ENCODE measurements around the gene ARHGAP27.

ARHGAP27 gene

DNA sequence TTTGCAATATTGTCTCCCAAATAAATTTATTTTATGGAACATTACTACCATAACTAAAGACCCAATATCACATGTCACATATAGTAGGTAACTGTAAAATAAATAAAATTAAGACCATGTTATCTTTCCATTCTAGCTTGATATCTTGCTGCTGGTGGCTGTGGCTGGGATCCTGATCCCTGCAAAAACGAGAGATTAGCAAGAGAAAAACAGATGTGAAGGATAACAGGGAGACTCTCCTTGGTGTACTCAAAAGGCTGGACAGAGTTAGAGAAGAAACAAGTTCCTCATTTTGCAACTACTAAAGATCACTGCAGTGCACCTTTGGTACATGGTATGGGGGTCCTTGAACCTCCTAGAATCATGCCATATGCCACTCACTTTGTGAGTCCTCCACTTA lies 49.7 kb downstream of the ARHGAP27 start:
- DNase-seq: no peak

DNA sequence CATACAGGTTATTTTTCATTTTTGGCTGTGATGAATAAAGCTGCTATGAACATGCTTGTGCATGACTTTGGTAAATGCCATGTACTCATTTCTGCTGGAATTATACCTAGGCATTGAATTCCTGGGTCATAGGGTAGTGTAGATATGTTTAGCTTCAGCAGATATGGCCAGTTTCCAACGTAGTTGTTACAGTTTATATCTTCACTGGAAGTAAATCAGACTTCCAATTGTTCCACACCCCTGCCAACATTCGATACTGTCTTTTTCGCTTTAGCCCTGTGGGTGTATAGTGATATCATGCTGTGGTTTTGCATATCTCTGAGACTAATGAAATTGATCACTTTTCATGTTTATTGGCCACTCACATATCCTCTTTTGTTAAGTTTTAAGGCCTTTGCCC lies 50.4 kb downstream of the ARHGAP27 start:
- no peak for DNase-seq

DNA sequence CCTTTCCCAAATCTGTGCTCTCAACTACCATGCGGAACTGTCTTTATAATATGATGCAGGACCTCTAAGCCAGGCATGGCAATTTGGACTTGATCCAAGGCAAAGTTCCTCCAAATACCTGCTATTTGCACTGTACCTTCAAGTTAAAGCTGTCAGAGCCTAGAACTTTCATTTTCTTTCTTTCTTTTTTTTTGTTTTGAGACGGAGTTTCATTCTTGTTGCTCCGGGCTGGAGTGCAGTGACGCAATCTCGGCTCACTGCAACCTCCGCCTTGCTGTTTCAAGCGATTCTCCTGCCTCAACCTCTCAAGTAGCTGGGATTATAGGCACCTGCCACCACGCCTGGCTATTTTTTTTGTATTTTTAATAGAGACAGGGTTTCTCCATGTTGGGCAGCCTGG lies 51.7 kb downstream of the ARHGAP27 start:
- DNase-seq: no peak

DNA sequence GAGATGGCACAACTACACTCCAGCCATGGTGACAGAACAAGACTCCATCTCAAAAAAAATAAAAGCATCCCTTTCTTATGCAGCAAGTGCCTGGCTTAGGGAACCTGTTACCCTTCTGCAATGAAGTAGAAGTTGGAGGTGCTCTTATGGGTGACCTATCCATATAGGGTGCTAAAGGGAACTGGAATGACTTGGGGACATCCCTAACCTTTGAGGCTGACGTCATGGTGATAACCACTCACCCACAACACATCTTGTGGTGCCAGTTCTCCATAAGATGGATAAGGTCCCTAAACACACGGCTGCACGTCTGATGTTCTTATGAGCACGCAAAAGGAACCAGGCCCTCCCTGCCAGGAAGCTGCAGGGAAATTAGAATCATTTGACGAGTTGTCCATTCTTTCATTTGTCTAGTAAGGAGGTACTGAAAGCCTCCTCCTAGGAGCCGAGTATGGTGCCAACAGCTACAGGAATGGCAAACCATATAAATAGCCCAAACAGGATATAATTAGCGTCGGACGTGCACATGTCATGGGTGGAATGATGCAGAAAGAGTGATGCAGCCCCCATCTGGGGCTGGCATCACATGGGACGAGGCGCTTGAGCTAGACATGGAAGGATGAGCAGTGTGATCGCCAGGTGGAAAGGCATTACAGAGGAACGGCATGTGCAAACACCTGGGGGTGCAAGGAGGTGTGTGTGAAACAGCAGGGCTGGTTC lies 52.5 kb downstream of the ARHGAP27 start:
- DNase-seq: no peak

DNA sequence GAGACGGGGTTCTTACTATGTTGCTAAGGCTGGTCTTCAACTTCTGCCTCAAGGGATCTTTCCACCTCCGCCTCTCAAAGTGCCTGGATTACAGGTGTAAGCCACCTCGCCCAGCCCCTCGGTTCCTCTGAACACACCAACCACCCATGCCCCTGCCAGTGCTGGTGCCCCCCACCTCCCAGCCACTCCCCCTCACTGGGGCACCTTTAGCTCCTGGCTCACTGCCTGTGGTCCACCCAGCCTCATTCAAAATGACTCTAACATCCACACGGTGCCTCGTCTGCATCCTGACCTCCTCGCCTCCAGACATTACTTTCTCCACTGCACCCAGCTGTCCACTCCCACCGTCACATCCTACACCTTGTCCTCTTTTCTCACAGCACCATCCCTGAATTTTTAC lies 55.3 kb downstream of the ARHGAP27 start:
- DNase-seq: no peak

DNA sequence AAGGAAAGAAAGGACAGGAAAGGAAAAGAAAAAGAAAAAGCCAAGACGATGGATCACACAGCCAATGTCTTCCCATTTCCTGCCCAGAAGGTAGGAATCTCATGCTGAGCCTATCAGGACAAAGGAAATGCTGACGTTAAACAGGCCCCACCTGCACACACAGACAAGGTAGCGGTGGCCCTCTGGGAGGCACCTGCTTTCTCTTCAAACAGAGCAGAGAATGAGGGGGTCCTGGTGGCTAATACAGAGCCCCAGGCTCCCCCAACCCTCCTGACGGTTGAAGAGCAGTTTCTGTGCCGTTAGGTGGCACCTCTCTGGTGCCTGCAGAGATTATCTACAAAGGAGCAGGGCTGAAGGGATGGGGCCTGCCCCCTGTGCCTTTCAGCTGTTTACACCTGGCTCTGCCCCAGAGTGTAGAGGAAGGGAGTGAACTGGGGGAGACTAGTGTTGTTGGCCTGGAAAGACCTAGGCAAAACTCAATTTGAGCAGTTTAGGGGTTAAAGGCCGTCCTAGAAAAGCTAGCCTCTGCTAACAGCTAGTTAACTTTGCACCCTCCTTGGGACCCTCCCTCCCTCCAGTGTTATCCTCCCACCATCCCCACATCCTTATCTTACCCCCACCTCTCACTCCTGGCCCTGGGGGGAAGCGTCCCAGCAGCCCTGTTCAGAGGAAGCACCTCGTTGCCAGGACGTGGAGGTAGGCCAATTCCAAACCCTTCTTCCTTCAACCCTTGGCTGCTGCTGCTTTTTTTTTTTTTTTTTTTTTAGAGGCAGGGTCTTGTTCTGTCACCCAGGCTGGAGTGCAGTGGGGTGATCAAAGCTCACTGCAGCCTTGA lies 56.3 kb downstream of the ARHGAP27 start:
- DNase-seq: no peak

DNA sequence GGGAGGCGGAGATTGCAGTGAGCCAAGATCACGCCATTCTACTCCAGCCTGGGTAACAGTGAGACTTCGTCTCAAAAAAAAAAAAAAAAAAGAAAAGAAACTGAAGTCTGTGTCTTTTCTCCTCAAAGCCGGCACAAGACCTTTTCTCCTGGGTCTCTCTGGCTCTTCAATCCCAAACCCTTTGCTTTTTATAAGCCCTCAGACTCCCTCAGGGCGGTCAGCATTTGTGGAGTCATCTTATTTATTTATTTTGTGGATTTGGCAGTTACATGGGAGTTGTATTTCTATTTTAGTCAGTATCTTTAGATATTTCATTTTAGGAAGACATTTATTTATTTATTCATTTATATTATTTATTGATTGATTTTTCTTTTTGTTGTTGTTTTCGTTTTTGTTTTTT lies 58.2 kb downstream of the ARHGAP27 start:
- no peak for DNase-seq

DNA sequence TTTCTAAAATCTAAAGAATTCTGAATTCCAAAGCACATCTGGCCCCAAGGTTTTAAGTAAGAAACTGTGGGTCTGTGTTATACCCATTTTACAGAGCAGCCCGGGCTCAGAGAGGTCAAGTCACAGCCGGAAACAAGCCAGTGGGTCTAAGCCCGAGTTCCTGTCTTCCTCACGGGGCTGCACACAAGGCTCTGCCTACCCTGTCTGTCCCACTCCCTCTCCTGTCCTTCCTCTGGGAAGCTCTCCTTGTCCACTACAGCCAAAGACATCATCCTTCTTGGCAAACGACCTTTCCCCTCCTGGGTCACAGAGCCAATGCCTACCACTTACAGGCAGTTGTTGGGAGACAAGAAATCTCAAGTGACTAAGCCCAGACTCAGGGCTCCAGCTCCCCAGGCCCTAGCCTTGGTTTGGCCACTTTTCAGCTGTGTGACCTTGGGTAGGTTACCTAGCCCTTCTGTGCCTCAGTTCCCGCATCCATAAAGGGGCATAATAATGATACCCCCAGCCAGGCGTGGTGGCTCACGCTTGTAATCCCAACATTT lies 60.3 kb downstream of the ARHGAP27 start:
- no peak for DNase-seq

DNA sequence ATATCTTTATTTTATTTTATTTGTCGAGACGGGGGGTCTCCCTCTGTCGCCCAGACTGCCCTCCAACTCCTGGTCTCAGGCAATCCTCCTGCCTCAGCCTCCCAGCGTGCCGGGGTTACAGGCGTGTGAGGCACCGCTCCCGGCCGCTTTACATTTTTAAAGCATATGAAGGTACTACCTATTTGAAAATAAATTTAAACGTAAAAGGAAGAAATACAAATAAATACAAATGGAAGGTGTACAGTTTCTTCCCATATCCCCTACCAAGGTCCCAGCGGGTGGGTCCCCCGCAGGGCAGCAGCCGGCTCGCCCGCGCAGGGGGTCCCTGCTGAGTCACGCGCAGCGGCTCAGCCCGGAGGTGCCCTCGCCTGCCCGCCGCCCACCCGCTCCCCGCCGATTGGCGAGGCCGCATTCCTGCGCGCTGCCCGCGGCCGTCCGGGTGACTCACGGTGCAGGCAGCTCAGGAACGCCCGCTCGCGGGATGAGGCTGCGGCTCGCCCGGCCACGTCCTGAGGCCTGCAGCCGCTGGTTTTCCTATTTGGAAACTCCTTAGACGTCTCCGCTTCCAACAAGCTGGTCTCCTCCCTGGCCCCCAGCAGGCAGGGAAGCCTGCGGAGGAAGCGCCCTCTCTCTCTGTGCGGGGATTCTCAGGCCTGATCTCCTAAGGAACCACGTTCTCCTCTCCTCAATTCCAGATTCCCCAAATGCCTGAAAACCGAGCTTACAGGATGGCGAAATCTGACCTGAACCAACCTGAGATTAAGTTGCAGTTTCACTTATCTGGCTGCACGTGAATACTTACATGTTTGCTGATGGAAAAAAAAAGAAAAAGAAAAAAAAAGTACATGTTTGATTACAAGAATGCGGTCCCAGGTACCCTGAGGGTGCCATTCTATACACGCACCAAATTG lies 61.0 kb downstream of the ARHGAP27 start:
- peak; percentile 60 for DNase-seq

DNA sequence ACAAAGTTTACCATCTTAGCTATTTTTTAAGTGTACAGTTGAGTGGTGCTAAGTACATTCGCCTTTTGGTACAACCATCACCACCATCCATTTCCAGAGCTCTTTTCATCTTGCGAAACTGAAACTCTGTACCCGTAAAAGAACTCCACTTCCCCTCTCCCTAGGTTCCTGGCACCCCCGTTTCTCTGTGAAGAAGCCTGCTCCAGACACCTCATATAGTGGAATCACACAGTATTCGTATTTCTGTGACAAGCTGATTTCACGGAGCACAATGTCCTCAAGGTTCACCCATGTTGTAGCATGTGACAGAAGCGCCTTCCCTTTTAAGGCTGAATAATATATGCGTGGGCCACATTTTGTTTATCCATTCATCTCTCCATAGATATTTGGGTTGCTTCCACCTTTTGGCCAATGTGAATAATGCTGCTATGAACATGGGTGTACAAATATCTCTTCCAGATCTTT lies 61.7 kb downstream of the ARHGAP27 start:
- peak; percentile 32 for DNase-seq

DNA sequence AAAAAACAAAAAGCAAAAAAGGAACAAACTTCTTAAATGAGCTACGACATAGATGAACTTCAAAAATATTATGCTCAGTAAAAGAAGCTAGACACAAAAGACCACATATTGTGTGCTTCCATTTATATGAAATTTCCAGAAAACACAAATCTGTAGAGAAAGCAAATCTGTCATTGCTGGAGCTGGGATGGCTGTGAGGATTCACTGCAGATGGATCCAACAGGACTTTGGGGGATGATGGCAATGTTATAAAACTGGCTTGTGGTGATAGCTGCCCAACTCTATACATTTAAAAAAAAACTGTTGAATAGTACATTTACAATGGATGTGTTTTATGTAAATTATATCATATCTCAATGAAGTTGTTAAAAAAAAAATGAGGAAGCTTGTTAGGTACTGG lies 63.2 kb downstream of the ARHGAP27 start:
- DNase-seq: no peak

DNA sequence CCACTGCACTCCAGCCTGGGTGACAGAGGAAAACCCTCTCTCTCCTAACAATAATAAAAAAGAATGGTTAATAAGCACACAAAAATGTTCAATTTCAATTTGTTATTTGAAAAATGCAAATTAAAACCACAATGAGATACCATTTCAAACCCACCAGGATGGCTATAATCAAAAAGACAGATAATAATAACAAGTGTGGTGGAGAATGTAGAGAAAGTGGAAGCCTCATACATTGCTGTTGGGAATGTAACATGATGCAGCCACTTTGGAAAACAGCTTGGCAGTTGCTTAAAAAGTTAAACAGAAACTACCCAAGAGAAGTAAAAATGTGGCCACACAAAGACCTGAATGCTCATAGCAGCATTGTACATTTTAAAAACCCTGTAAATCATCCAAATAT lies 64.0 kb downstream of the ARHGAP27 start:
- no peak for DNase-seq

DNA sequence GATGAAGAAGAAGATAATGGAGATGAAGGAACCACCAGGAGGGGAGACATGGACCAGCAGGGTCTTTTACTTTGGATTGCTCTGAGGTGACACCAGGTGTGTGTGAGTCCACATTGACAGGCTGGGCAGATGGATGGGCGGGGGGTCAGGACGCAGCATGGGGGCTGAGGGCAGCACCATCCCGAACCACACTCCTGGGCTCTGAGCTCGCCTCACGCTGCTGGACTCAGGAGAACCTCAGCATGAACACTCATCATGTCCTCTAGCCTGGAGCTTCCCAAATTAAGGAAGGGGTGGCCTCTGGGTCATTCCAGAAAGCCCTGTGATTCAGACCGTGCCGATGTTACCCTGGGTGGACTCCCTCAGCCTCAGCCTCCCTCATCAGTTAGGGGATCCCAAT lies 65.5 kb downstream of the ARHGAP27 start:
- no peak for DNase-seq

DNA sequence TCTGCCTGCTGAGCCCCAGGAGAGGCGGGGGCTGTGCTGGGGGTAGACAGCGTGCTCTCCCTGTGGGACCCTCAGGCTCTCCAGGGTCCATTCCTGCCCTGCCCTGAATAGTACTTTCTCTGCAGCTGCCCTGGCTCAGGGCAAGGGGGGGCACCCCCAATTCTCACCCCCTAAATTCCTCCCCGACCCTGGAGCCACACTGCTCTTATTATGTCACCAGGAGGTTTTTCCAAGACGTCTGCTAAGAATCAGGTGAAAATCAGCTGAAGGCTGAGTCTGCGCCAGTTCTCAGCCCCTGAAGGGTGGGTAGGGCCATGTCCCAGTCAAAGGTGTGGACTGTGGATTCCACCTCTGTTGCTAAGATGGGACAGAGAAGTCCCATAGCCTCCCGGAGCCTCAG lies 66.0 kb downstream of the ARHGAP27 start:
- DNase-seq: no peak

DNA sequence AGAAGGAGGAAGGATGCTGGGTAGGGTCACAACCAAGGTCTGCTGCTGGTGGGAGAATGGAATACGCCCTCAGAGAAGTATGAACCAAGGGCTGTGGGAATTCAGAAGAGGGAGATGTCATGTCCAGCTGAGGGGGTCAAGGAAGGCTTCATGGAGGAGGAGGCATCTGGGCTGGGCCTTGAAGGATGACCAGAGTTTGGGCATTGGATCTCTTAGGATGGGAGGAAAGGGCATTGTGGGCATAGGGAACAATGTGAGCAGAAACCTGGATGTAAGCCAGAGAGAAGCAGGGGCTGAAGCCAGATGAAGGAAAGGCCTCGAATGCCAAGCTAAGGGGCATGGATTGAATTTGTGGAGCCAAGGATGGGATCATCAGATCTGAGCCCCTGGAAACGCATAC lies 66.6 kb downstream of the ARHGAP27 start:
- DNase-seq: no peak

DNA sequence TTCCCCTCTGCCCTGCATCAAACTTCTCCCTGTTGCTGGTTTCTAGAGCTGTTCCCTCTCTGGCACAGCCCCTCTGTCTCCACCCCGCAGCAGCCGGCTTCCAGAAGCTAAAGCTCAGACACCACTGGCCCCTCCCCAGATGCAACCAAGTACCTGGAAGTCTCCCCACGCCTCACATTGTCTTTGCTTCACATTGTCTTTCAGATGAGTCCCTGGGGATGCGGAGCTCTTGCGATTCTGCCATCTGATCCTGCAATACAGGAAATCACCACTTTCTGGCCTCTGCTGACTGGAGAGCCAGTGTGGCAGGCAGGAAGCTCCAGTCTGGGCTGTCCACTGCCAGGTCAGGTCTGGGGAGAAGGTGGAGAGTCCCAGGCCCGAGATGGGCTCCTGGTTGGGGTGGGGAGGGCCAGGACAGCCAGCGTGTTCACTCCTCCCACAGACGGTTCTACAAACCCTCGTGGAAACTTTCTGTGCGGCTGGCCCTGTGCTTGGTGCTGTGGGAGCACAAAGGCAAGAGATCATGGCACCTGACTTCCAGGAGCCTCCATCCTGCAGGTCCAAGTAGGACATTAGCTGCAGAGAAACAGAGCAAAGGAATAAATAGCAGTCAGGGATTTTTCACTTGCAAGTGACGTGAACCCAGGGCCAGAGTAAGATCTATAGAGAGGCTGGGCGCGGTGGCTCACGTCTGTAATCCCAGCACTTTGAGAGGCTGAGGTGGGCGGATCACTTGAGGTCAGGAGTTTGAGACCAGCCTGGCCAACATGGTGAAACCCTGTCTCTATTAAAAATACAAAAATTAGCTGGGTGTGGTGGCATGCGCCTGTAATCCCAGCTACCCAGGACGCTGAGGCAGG lies 67.9 kb downstream of the ARHGAP27 start:
- DNase-seq: peak; percentile 2

DNA sequence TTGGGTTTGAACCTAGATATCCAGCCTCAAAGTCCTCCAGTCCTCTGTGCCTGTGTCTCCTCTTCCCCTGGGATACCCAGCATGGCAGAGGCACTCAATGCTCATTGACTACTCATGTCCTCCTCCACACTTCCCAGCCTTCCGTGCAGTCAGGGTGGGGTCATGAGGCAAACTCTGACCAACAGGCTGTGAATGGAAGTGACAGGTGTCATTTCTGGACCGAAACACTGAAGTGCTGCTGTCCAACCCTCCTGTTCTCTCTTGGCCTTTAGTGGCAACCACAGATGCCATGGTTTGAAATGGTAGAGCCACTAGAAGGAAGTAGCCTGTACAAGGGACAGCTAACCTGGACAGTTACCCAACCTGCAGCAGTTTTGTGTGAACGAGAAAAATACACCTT lies 69.2 kb downstream of the ARHGAP27 start:
- no peak for DNase-seq

DNA sequence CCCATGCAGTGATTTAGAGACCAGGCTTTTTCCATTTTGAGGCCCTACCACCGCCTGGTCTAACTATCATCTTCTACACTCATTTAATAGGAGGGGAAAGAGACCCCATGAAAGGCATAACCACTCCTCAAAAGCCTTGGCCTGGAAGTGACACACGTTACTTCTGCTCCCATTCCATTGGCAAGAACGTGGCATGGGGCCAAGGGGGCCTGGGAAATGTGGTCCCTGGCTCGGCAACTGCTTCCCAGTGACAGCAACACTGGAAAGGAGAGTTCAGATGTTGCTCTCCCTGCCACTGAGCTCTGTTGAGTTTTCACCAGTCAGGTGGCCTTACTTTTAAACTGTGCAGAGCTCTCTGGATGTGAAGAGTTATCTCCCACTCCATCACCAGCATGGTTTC lies 70.7 kb downstream of the ARHGAP27 start:
- no peak for DNase-seq

DNA sequence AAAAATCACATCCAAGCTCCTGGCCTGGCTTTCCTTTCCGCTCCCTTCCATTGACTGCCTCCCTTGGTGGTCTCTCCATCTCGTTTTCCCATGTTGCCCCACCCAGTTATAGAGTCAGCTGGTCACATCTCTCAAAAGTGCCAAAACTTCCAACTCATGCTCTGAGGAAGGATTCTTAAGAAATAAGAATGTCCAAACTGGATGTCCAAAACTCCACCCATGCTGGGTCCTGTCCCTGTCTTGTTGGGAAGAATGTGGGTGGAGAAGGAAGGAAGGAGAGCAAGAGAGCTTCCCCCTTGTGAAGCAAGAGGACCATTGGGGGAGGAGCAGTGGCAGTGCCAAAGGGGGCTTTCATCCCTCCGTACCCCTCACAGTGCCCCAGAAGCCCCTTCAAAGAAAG lies 71.2 kb downstream of the ARHGAP27 start:
- no peak for DNase-seq

DNA sequence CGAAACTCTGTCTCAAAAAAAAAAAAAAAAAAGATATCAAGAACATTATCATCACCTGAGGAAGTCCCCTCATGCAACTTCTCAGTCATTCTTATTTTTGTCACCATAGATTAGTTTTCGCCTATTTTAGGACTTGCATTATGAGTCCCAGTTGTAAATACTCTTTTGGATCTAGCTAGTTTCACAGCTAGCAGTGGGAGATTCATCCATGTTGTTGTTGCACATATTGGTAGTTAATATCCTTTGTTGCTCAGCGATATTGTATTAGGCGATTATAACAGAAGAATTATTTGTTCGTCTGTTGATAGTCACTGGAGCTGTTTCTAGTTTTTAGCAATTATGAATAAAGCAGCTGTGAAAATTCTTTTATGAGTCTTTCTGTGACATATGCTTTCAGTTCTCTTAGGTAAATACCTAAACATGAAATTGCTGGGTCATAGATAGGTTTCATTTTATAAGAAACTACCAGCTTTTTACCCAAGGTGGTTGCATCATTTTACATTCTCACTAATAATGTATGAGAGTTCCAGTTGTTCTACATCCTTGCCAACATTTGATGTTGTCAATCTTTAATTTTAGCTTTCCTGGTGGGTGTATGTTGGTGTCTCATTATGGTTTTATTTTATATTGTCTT lies 75.2 kb downstream of the ARHGAP27 start:
- DNase-seq: no peak

DNA sequence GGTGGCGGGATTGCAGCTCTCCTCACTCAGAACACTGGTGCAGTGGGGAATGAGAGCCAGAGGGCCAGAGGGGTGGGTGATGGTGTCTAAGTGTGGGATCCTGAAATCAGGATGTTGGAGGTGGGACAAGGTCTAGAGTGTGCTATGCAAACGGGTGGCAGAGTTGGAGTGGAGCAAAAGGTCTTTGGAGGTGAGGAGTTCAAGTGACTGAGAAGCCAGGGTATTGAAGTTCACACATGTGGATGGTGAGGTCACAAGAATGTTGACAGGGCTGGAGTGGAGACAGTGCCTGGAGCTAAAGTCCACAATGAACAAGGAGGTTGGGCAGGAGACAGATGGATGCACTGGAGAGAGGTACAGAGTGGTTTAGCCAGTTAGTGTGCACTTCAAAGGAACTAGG lies 77.6 kb downstream of the ARHGAP27 start:
- no peak for DNase-seq

DNA sequence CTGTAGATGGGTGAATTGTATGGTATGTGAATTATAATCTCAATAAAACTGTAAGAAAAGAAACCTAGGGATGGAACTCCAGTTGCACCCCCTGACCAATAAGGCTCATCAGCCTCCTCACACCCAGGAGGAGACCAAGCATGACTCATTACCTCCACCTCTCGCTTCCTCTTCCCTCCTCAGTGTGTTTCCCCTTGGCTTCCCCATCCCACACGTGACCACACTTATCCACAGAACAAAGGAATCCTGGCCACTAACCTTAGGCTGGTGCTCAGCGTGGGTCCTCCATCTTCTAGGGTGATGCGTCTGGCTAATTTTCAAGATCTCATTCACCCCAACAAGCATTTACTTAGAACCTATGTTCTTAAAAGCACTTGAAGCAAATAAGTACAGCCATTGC lies 79.6 kb downstream of the ARHGAP27 start:
- no peak for DNase-seq

Measured in NCI-H2227 treated with DMSO at 0.1 percent for 48 hours (cell line).